Glutamatergic neuron (in vitro differentiated cells): ENCODE measurements around the gene TBC1D8. TPM values are rescaled to one million over a fixed set of nuclear protein-coding genes. Genes with fewer than 3 reads are reported as not detected.

Experiments used
- DNase-seq: peaks from one replicate; pipeline ENCODE4 v3.0.0; 2022
- H3K27ac Mint-ChIP-seq: one replicate; pipeline ENCODE4 v1.8.0; 2020; ENCODE audit warnings: mild to moderate bottlenecking, mixed read lengths, inconsistent platforms; ENCODE audit not compliant: unreplicated experiment
- H3K27me3 Mint-ChIP-seq: one replicate; pipeline ENCODE4 v1.8.0; 2020; ENCODE audit warnings: mild to moderate bottlenecking, moderate library complexity, mixed read lengths, inconsistent platforms; ENCODE audit not compliant: unreplicated experiment
- H3K36me3 Mint-ChIP-seq: one replicate; pipeline ENCODE4 v1.8.0; 2020; ENCODE audit warnings: mild to moderate bottlenecking, mixed read lengths, inconsistent platforms; ENCODE audit not compliant: unreplicated experiment
- H3K4me1 Mint-ChIP-seq: one replicate; pipeline ENCODE4 v1.8.0; 2020; ENCODE audit warnings: mild to moderate bottlenecking, low read depth, mixed read lengths, inconsistent platforms; ENCODE audit not compliant: unreplicated experiment
- H3K4me3 Mint-ChIP-seq: one replicate; pipeline ENCODE4 v1.8.0; 2020; ENCODE audit warnings: mild to moderate bottlenecking, mixed read lengths, inconsistent platforms; ENCODE audit not compliant: unreplicated experiment
- H3K9me3 Mint-ChIP-seq: one replicate; pipeline ENCODE4 v1.8.0; 2020; ENCODE audit warnings: mild to moderate bottlenecking, moderate library complexity, mixed read lengths, inconsistent platforms; ENCODE audit not compliant: unreplicated experiment
- total RNA-seq: library from RNA; stranded (reverse); fragmentation: NEBNext Ultra II Directional; extraction: Animal tissue kit (Norgen Biotek cat#: 25700); gene quantifications from one replicate; pipeline ENCODE4 v1.2.1, GENCODE V29; 2021; ENCODE audit not compliant: unreplicated experiment
- TF ChIP-seq, protein P1 (sequence below): fragments of 200-600 bp; sonication (generic); IDR thresholded peaks from one replicate; pipeline ENCODE4 v1.5.0; 2021; ENCODE audit not compliant: partially characterized antibody, unreplicated experiment

Gene TBC1D8
- total RNA-seq, 1 donor from 2014 or later = 14.6 TPM

DNA sequence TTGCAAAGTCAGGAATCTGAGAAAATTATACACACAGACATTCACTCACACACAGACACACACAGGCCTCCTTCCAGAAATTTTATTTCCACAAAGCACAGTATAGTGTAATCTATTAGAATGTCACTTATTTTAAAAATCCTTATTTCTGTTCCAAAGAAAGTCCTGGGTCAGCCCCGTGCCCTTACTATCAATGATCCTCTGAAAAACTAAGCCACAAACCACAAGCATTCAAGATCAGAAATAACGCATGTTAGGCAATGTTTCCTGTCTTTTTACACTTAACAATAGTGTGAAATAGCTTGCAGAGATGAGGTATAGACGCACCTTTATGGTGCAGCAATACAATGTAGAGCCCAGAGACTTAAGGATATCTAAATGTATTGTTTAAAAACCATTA, 25.8 kb downstream of the TBC1D8 start:
- no peak for DNase-seq
- Mint-ChIP-seq H3K27me3 (no peaks in the 10 kb centered on the region), H3K27ac (no peak overlapping the region), H3K4me3 (no peak overlapping the region), H3K36me3 (no peaks in the 10 kb centered on the region), H3K9me3 (peaks cover 1% of the 10 kb centered on the region), H3K4me1 (peaks cover 2% of the 10 kb centered on the region)
- TF ChIP-seq, protein P1, sequence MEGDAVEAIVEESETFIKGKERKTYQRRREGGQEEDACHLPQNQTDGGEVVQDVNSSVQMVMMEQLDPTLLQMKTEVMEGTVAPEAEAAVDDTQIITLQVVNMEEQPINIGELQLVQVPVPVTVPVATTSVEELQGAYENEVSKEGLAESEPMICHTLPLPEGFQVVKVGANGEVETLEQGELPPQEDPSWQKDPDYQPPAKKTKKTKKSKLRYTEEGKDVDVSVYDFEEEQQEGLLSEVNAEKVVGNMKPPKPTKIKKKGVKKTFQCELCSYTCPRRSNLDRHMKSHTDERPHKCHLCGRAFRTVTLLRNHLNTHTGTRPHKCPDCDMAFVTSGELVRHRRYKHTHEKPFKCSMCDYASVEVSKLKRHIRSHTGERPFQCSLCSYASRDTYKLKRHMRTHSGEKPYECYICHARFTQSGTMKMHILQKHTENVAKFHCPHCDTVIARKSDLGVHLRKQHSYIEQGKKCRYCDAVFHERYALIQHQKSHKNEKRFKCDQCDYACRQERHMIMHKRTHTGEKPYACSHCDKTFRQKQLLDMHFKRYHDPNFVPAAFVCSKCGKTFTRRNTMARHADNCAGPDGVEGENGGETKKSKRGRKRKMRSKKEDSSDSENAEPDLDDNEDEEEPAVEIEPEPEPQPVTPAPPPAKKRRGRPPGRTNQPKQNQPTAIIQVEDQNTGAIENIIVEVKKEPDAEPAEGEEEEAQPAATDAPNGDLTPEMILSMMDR = no peak

DNA sequence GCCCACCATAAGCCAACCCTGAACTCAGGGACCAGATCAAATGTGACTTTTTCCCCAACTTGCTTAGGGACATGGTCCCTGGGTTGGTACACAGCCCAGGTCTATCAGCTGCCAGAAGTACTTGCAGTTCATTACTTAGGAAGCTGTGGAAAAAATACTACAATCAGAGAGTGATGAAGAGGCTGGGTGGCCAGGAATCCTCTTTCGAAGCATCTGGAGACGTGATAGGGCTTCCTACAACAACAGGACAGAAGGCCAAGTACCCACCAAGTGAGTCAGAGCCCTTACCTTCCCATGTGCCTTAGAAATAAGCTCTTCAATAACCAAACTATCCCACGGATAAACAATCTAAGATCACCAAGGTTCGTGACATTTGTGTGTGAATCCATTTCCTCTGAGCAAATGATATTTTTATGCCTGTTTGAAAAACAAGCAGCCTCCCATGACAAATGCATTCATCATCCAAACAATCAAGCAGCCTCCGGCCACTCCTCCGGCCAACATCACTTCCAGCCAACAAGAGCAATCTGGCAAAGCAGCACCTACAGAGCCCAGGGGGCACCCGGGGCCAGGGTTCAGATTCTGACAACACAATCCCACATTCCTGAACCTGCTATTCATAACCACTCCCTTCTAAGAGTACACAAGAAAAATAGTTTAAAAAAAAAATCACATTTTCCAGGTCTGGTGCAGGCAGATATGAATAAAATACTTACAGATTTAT, 26.4 kb downstream of the TBC1D8 start:
- Mint-ChIP-seq H3K36me3 (no peaks in the 10 kb centered on the region), H3K27ac (no peak overlapping the region), H3K4me1 (peaks cover 3% of the 10 kb centered on the region), H3K4me3 (no peak overlapping the region), H3K9me3 (no peaks in the 10 kb centered on the region), H3K27me3 (no peaks in the 10 kb centered on the region)
- TF ChIP-seq, protein P1 = no peak
- no peak for DNase-seq

DNA sequence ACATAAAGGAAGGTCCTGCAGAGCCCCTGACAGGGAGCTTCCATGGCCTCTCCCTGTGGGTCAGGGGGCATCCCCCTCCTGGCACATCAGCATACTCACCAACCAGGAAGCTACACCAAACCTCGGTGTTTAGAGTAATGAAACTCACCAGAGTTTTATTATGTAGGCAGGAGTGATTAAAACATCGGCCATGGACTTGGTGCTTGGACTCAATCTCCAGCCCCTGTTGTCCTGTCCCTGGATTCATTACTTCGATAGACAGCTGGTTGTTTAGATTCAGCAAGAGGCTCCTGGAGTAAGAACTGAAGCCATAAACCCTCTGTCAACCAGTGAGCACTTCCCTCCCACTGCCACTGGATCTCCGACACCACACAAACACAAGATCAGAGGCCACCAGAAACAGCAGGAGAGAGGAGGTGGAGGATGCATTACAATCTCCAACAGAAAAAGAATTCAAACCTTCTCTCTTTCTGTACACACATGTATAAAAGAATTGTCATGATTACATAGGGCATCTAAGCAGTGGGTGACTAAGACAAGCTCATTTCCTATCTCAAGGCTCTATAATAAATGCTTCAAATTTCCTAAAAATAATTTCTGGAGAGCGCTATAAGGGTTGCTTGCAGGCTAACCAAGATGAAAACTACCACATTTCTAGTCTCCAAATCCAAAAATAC, 27.2 kb downstream of the TBC1D8 start:
- Mint-ChIP-seq H3K27ac (no peak overlapping the region), H3K4me1 (peaks cover 3% of the 10 kb centered on the region), H3K4me3 (no peak overlapping the region), H3K36me3 (no peaks in the 10 kb centered on the region), H3K27me3 (no peaks in the 10 kb centered on the region), H3K9me3 (no peaks in the 10 kb centered on the region)
- no peak for DNase-seq
- TF ChIP-seq, protein P1 = no peak

DNA sequence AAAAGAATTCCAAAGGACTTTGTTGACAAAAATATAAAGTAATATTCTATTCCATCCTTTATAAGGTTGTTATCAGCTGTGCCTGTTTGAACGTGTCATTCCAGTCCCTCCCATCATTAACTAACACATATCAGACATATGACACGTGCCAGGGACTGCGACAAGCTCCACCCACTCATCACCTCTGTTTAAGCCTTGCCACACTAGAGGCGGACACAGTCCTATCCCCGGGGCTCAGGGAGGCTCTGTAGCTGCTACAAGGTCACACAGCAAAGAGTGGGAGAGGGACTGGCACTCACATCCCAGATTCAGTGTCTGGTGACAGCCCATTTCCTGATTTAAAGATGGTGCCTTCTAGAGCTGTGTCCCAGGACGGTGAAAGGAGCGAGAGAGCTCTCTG, 30.0 kb downstream of the TBC1D8 start:
- Mint-ChIP-seq H3K4me1 (peaks cover 3% of the 10 kb centered on the region), H3K36me3 (no peaks in the 10 kb centered on the region), H3K27ac (no peak overlapping the region), H3K4me3 (no peak overlapping the region), H3K27me3 (no peaks in the 10 kb centered on the region), H3K9me3 (no peaks in the 10 kb centered on the region)
- TF ChIP-seq, protein P1 = no peak
- DNase-seq = no peak
